AG08396 (cell line): Measurements from ENCODE around the gene TRMT112.
"Not testable (repeated sequence)": the region's sequence is repeated elsewhere in the genome, so short reads cannot be mapped to it uniquely, and the experiment has no call there.

ENCODE experiments used
- DNase-seq: peaks from one replicate; pipeline ENCODE4 v3.0.0; 2012; ENCODE audit warnings: low spot score, mixed read lengths

TRMT112 gene

DNA sequence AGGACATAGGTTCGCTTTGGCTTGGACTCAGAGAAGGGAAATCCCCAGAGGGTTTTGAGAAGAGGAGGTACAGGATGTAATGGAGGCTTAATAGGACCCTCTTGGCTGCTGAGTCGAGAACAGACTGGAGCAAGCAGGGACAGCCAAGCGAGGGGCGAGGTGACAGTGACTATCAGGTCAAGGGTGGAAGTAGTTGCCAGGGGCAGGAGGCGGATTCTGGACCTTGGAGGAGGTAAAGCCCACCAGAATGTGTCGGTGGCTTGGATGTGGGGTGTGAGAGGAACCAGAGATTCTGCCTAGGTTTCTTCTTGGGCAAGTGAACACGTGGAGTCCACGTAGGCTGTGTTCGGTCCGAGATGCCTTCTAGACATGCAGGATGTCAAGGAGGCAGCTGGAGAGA is 4.4 kb downstream of the TRMT112 start:
- DNase-seq: no peak

DNA sequence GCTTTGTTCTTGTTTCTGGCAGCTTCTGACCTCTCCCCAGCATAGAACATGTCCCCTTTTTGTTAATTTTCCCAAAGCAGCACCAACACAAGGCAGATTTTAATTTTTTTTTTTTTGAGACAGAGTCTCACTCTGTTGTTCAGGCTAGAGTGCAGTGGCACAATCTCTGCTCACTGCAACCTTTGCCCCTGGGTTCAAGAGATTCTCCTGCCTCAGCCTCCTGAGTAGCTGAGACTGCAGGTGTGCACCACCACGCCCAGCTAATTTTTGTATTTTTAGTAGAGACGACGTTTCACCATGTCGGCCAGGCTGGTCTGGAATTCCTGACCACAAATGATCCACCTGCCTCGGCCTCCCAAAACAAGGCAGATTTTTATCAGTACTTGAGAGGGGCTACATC is 9.6 kb downstream of the TRMT112 start:
- not testable (repeated sequence) for DNase-seq

DNA sequence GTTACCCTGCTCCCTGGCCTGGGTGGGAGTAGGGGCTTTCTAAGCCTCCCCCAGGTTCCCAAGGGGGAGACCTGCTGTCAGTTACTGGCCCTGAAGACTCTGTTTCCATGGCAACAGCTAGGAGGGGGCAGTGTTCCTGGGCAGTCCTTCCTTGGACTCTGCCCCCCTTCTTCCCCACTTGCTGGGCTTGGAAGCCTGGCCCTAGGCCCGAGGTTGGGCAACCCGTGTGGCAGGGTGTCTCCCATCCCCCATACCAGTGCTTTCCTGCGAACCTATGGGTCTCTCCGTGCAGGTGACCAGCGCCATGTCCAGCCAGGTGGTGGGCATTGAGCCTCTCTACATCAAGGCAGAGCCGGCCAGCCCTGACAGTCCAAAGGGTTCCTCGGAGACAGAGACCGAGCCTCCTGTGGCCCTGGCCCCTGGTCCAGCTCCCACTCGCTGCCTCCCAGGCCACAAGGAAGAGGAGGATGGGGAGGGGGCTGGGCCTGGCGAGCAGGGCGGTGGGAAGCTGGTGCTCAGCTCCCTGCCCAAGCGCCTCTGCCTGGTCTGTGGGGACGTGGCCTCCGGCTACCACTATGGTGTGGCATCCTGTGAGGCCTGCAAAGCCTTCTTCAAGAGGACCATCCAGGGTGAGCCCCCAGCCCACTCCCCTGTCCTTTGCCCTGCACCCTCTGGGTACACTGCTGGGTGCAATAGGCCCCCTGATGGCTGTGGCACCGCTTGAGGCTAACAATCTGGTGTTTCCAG is 10.3 kb downstream of the TRMT112 start:
- DNase-seq: no peak

DNA sequence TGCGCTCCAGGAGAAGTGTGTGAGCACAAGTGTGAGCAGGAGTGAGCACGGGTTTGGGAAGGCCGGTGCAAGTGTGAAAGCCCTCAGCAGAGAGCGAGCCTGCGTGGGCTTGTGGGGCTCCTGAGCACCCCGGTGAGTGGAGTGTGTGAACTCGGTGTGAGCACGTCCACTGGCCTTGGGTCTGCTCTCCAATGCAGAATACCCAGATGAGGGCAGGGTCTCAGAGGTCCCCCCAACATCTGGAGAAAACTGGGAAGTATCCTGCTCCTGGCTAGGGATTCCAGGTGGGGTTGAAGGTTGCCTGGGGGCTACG is 10.8 kb downstream of the TRMT112 start:
- no peak for DNase-seq

DNA sequence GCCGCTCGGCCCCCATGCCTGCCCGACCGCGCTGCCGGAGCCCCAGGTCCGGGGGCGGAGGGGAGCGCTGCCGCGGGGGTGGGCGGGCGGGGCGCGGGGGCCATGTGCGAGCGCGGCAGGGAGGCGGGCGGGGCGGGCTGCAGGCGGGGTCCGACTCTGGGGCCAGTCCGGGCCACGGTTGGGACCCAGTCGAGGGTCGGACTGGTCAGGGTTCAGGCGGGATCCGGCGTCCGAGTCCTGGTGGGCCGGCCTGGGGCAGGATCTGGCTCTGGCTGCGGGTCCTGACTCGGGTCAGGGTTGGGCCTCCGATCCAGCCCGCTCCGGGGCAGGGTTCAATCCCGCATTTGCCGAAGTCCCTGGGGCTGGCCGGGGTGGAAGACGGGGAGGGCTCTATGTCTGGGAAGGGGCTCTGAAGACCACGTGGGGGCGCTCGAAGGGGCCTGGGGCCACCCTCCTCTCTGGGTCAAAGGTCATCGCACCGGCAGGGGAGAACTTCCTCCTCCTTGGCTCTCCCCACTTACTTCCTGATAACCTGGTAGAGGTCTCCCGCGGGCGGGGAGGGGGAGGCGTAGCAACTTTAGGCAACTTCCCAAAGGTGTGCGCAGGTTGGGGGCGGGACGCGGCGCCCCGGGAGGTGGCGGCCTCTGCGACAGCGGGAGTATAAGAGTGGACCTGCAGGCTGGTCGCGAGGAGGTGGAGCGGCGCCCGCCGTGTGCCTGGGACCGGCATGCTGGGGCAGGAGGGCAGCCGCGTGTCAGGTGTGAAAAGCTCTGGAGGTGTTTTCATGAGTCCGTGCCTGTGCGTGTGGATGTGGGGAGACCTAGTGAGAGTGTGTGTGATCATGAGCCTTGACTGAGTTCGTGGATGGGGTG is 11.4 kb downstream of the TRMT112 start:
- no peak for DNase-seq

DNA sequence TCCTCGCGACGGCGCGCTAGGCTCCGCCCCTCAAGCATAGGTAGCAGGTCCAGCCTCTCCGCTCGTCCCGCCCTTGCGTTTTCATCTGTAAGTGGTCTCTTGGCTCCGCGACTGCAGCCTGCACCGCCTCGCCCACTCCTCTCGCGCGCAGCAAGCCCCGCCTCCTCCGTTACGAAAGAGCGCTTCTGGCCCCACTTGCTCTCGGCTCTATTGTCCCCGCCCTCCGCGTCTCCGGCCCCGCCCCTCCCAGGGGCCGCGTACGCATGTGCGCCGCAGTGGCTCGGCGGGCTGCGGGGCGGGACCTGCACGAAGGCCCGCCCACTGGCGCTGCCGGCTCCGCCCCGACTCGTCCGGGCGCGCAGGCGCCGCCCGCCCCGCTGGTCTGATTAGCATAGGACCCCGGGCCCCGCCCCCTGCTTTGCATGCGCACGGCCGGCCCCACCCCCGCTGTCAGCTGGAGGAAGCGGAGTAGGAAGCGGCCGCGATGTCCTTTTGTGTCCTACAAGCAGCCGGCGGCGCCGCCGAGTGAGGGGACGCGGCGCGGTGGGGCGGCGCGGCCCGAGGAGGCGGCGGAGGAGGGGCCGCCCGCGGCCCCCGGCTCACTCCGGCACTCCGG is 12.2 kb downstream of the TRMT112 start, which contains the start of gene ESRRA:
Gene ESRRA, plus strand, starts transcription at position 450 of the 616 bp plus-strand sequence. CDS start 1,656 bp downstream, outside the sequence.
- DNase-seq: peak; percentile 100

DNA sequence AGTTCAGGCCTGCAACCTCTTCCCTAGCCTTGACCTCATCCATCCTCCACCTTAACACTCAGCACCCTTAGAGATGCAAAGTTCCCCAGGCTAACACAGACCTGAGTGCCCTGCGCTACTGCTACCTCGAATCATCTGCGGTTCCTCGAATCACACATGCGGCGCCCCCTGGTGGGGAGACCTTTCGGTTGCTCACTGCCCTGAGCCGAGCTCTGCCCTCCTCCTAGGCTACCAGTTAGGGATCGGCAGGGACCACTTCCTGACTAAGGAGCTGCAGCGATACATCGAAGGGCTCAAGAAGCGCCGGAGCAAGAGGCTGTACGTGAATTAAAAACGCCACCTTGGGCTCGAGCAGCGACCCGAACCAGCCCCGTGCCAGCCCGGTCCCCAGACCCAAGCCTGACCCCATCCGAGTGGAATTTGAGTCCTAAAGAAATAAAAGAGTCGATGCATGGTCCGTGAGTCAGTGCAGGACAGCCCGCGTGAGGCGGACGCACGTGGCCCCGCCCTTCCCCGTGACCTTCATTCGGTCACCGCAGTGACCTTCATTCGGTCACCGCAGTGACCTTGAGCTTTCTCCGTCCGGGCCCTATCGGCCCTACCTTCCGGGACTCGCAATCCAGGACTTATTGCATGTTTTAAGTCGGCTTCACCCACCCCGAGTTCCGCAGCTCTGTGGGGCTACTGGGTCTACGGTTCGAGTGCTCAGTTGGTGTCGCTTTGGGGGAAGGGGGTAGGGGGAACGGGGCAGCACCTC is 12.9 kb downstream of the TRMT112 start:
- peak; percentile 90 for DNase-seq

DNA sequence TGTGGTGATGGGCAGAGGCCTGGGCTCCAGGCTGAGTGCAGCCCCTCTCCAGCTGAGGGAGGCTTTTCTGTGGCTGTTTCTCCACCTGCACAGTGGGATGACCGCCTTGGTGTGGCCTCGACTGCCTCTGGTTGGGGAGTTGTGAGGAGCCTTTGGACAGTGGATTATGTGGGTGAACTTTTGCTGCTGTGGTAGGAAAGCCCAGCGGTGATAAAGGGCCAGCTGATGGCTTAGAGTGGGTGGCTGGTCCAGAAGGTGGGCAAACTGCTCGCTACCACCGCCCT is 13.4 kb downstream of the TRMT112 start:
- DNase-seq: no peak

DNA sequence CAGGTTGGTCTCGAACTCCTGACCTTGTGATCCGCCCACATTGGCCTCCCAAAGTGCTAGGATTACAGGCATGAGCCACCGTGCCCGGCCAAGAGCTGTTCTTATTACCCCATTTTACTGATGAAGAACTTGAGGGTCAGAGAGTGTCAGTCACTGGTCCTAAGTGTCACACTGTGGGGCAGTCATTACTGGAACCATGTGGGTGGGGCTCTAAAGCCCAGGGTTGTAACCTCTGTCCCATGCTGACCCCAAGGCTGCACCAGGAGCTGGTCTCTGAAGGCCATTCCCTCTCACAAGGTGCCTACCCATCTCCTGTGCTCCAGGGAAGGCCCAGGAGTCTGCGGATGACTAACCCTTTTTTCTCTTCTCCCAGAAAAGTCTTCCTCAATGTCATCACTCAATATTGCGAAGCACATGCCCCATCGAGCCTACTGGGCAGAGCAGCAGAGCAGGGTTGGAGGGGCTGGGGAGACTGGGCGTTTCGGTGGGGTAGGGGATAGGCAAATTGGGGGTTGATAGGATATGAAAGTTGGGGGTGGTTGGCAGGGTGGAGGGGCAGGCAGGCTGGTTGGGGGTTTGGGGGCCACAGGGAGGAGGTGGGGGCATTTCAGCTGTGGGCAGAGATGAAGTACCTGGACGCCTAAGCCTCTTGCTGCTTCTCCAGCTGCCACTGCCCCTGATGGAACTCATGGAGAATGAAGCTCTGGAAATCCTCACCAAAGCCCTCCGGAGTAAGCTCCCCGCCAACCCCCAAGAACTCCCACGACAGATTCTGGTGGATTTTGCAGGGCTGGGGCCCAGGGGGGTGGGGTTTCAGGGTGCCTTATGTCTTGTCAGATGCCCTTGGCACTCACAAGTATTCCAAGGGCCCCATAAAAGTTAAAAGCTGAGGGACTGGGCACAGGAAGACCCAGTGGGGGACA is 14.0 kb downstream of the TRMT112 start:
- DNase-seq: no peak

DNA sequence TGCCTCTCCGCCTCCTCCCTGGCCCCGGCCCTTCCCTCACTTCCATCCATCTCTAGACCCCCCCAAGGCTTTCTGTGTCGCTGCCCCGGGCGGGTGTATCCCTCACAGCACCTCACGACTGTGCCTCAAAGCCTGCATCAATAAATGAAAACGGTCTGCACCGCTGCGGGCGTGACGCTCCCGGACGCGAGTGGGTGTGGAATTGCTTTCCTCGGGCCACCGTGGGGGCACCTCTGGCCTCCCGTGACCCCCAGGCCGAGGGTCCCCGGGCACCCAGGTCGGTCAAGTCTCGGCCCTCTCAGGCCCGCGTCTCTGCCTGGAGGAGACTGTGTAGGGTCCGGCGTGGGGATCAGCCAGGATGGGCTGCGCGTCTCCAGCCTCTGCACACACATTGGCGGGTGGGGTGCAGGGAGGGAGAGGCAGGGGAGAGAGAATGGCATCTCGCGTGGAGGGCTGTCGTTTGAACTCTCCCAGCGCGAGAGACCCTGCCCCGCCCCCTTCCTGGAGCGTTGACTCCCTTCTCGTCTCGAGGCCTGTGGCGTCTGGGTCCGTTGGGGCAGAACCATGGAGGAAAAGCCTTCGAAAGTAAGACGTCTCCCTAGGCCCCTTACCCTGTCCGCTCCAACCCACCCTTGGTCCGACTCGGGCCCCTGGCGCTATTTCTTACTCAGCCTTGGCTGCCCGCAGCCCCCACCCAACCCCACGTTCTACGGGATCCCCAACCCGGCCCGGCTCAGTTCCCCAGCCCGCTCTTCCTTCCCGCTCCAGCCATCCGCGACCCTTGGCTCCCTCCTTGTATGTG is 17.3 kb downstream of the TRMT112 start, which contains the start of gene CATSPERZ:
Gene CATSPERZ, plus strand, starts transcription at position 512 of the 802 bp plus-strand sequence. Its CDS starts 53 bp downstream, at position 565.
- DNase-seq: no peak

DNA sequence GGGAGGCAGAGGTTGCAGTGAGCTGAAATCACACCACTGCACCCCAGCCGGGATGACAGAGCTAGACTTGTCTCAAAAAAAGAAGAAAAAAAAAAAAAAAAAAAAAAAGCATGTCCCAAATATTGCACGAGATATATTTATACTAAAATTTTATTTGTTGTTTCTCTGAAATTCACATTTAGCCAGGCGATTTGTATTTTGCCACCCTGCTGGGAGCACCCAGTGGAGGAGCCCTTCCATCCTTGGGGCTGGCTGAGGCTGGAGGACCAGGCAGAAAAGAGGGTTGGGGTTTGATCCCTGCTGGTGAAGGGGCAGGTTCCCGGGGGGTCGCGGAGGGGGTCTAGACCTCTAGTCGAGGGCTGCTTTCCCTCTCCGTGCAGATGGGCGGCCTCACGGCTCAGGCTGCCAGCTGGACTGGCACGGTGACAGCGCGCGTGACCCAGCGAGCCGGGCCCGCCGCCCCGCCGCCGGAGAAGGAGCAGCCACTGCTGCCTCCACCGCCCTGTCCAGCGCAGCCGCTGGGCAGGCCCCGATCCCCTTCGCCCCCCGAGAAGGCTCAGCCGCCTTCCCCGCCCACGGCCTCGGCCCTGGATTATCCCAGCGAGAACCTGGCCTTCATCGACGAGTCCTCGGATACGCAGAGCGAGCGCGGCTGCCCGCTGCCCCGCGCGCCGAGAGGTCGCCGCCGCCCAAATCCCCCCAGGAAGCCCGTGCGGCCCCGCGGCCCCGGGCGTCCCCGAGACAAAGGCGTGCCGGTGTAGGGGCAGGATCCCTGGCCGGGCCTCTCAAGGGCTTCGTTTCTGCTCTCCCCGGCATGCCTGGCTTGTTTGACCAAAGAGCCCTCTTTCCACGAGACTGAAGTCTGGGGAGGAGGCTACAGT is 18.2 kb downstream of the TRMT112 start:
- peak; percentile 69 for DNase-seq

DNA sequence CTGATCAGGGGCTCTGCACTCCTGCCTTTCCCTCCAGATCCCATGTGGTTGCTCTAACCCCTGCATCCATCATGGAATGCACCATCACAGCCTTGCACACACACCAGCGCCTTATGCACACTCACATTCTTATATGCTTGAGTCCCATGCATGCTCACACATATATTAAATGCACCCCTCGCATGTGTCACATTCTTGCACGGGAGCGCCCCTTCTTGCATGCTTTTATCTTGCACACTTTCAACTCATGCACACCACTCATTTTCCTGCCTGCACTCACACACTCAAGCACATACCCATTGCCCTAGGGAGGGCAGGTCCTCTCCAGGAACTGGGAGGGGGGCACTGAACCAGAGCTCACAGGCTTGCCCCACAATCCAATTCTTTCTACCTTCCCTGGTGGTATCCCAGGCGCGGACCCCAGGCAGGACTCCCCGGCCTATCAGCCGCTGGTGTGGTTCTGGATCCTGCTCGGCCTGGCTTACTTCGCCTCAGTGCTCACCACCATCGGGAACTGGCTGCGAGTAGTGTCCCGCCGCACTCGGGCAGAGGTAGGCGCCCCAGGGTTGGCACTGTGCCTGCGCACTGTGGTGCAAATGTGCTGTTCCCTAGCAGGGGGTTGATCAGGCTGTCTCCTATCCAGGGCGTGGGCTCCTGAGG is 19.5 kb downstream of the TRMT112 start:
- no peak for DNase-seq

DNA sequence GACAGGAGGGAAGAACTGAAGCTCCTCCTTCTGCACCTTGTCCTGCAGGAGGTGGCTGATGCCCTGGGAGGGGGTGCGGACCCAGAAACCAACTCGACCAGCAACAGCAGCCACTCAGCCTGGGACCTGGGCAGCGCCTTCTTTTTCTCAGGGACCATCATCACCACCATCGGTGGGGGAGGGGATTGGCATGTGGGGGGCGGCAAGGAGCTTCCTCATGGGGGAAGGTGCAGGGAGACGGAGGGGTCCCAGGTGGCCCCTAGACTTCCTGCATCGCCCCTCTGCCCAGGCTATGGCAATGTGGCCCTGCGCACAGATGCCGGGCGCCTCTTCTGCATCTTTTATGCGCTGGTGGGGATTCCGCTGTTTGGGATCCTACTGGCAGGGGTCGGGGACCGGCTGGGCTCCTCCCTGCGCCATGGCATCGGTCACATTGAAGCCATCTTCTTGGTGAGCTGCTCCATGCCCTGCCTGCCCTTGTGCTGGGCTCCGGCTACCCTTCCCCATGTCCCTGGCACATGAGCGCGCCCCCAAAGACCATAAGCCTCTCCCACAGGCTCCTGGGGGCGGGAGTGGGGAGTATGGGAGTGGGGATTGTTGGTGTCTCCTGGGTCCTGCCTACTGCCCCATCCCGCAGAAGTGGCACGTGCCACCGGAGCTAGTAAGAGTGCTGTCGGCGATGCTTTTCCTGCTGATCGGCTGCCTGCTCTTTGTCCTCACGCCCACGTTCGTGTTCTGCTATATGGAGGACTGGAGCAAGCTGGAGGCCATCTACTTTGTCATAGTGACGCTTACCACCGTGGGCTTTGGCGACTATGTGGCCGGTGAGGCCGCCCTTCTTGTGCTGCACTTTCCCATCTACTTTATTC is 20.3 kb downstream of the TRMT112 start:
- no peak for DNase-seq

DNA sequence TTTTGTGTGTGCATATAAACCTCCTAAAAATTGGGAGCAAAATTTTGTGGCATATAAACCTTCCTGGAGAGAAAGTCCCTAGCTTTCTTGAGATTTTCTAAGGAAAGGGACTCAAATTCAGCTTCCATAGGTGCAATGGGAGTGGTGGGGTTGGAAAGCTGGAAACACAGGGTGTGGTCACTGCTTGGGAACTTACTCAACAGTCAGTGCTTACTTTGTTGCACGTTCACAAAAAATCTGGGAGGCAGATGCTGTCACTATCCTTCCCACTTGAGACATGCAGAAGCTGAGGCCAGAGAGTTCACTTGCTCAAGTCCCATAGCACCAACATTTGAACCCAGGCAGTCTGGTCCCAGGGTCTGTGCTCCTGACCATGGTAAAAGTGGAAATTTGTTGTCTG is 21.1 kb downstream of the TRMT112 start:
- no peak for DNase-seq

DNA sequence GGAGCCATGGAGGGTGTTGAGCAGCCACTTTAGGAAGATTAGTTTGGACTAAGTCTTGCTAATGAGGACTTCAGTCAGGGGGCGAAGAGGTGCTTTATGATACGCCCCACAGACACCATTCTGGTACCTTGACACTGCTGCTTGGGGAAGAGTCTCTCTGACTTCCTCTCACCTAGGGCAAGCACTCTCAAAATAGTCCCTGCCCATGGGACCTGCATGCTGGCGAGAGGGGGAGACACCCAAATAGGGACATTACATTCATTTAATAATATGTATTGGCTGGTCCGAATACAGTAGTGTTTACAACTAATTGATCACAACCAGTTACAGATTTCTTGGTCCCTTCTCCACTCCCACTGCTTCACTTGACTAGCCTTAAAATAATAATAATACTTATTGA is 21.6 kb downstream of the TRMT112 start:
- no peak for DNase-seq

DNA sequence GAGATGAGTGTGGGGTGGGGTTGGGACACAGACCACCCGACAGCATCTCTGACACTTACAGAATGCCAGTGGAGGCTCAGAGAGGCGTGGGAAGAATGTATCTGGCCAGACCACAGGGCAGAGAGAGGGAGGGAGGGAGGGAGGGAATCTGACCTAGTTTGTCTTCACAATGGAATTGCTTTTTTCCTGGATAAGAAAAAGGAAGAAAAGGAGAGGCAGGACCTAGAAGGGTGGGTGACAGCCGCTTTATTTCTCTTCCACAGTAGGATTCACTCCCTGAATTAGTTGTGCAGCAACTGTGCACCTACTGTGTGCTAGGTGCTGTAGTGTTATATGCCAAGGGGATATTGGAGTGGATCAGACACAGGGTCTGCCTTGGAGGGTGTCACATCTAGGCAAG is 22.6 kb downstream of the TRMT112 start:
- peak; percentile 46 for DNase-seq

DNA sequence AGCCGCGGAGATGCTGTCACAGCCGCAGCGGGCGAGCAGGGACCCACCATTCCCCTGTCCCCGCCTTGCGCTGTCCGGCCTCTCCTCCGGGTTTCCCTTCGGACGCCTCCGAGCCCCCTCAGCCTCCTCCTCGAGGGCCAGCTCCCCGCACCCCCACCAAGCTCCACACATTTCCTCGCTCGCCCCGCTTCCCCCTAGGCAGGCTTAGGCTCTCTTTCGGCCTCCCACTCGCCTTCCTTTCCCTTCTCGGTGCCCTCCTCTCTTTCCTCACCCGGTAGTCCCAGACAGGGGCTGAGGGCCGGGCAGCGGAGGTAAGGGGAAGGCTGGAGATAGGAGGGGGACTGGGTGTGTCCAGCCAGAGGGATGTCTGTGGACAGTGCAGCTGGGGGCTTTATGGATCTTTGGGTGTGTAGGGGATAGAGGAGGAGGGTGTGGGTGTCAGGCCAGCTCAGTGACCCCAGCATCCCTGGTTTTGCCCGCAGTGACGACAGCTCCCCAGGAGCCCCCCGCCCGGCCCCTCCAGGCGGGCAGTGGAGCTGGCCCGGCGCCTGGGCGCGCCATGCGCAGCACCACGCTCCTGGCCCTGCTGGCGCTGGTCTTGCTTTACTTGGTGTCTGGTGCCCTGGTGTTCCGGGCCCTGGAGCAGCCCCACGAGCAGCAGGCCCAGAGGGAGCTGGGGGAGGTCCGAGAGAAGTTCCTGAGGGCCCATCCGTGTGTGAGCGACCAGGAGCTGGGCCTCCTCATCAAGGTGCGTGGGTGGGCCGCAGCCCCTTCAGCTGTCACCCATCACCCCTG is 24.7 kb downstream of the TRMT112 start:
- no peak for DNase-seq
